SK-N-SH (cell line): ENCODE measurements around the gene ERMAP. TPM values are rescaled to one million over a fixed set of nuclear protein-coding genes. Genes with fewer than 3 reads are reported as not detected.
A peak's percentile ranks its signal among the peaks of the same experiment; 100 is the strongest.

Source experiments
- CTCF ChIA-PET: fragments of 300-600, 350-600 bp; formaldehyde crosslinking; extraction: SDS; loops from one replicate; lab custom pipeline; 2021; lab: Yijun Ruan, JAX
- POLR2A ChIA-PET: fragments of 350-600 bp; sonication (Branson Sonifier 250); formaldehyde crosslinking; extraction: SDS; loops from one replicate; lab custom pipeline; 2020; ENCODE audit warnings: antibody characterized with exemption, inconsistent platforms; lab: Yijun Ruan, JAX
- DNase-seq: peaks from one replicate; pipeline ENCODE4 v3.0.0; 2012
- H2AFZ ChIP-seq: fragments of 200-600 bp; sonication (generic); 2 replicates; pipeline ENCODE4 v1.8.1; 2016; ENCODE audit warnings: antibody characterized with exemption, mild to moderate bottlenecking, low read depth
- H3F3A ChIP-seq: fragments of 200-600 bp; sonication (generic); replicated peaks from 2 replicates; pipeline ENCODE3; 2016; ENCODE audit warnings: antibody characterized with exemption, mild to moderate bottlenecking; ENCODE audit not compliant: insufficient read depth
- H3K27ac ChIP-seq, 2 experiments: fragments of 200-500 bp in 1 of 2; fragments of 200-600 bp in 1 of 2; sonication (Bioruptor generic) in 1 of 2; sonication (generic), shearing (Covaris generic) in 1 of 2; 2 replicates each; pipeline versions ENCODE4 v1.5.1 to v1.6.1; 2014 to 2016; ENCODE audit warnings: low read depth in 2 of 2, inconsistent platforms in 1 of 2, low read length in 1 of 2, mild to moderate bottlenecking in 1 of 2, mixed read lengths in 1 of 2
- H3K27me3 ChIP-seq: fragments of 200-600 bp; sonication (generic), shearing (Covaris generic); 2 replicates; pipeline ENCODE4 v1.6.1; 2016; ENCODE audit warnings: mixed run types; ENCODE audit not compliant: insufficient read depth
- H3K36me3 ChIP-seq, 2 experiments: fragments of 200-500 bp in 1 of 2; fragments of 200-600 bp in 1 of 2; sonication (Bioruptor generic) in 1 of 2; sonication (generic) in 1 of 2; replicated peaks in 1 of 2; 2 replicates each; pipeline versions ENCODE3 to v1.5.1; 2014 to 2016; ENCODE audit warnings: low read length in 1 of 2, mild to moderate bottlenecking in 1 of 2; ENCODE audit not compliant: insufficient read depth in 2 of 2, control insufficient read depth in 1 of 2
- H3K4me1 ChIP-seq, 2 experiments: fragments of 200-500 bp in 1 of 2; fragments of 200-600 bp in 1 of 2; sonication (Bioruptor generic) in 1 of 2; sonication (generic), shearing (Covaris generic) in 1 of 2; 2 replicates each; pipeline versions ENCODE4 v1.5.1 to v1.6.1; 2014 to 2016; ENCODE audit warnings: low read depth in 1 of 2, low read length in 1 of 2, mixed run types in 1 of 2; ENCODE audit not compliant: insufficient read depth in 2 of 2, control insufficient read depth in 1 of 2
- H3K4me2 ChIP-seq: fragments of 200-600 bp; sonication (generic), shearing (Covaris generic); 2 replicates; pipeline ENCODE4 v1.6.1; 2017; ENCODE audit warnings: mixed run types
- H3K4me3 ChIP-seq, 2 experiments: fragments of 200-500 bp in 1 of 2; fragments of 200-600 bp in 1 of 2; sonication (Bioruptor generic) in 1 of 2; sonication (generic), shearing (Covaris generic) in 1 of 2; 2 replicates each; pipeline versions ENCODE4 v1.5.1 to v1.8.1; 2014 to 2016; ENCODE audit warnings: low read depth in 2 of 2, inconsistent platforms in 1 of 2, low read length in 1 of 2, mild to moderate bottlenecking in 1 of 2, mixed read lengths in 1 of 2, moderate library complexity in 1 of 2
- H3K79me2 ChIP-seq: fragments of 200-600 bp; sonication (generic); 2 replicates; pipeline ENCODE4 v1.8.1; 2017; ENCODE audit warnings: mild to moderate bottlenecking; ENCODE audit not compliant: insufficient read depth
- H3K9ac ChIP-seq: fragments of 200-600 bp; sonication (generic); 2 replicates; pipeline ENCODE4 v1.6.1; 2017; ENCODE audit warnings: mixed run types
- H3K9me2 ChIP-seq: fragments of 200-600 bp; sonication (generic); 2 replicates; pipeline ENCODE4 v1.6.1; 2017; ENCODE audit warnings: mixed run types
- H3K9me3 ChIP-seq: fragments of 200-600 bp; sonication (generic); 2 replicates; pipeline ENCODE4 v1.6.1; 2017; ENCODE audit warnings: mixed run types, mild to moderate bottlenecking, moderate library complexity
- H4K20me1 ChIP-seq: fragments of 200-600 bp; sonication (generic); 2 replicates; pipeline ENCODE4 v1.6.1; 2017; ENCODE audit warnings: mild to moderate bottlenecking, mixed run types; ENCODE audit not compliant: insufficient read depth
- CHD2 ChIP-seq: fragments of 150-350 bp; IDR thresholded peaks from 2 replicates; pipeline ENCODE4 v1.6.1; 2018; ENCODE audit warnings: low read length; ENCODE audit not compliant: partially characterized antibody
- EP300 ChIP-seq, 2 experiments: IDR thresholded peaks; 2 replicates each; pipeline versions ENCODE4 v1.4.0 to v1.6.1; 2012; ENCODE audit warnings: borderline replicate concordance in 1 of 2, low read depth in 1 of 2, low read length in 1 of 2
- FOSL2 ChIP-seq: IDR thresholded peaks from 2 replicates; pipeline ENCODE4 v1.4.0; 2012; ENCODE audit warnings: low read depth, mild to moderate bottlenecking, moderate library complexity, borderline replicate concordance
- GABPA ChIP-seq: IDR thresholded peaks from 2 replicates; pipeline ENCODE4 v1.4.0; 2012; ENCODE audit warnings: low read depth, mild to moderate bottlenecking
- GATA2 ChIP-seq: sonication (generic); formaldehyde crosslinking; IDR thresholded peaks from 2 replicates; pipeline ENCODE4 v1.5.0; 2020; ENCODE audit warnings: mild to moderate bottlenecking, missing genetic modification reagents
- JUND ChIP-seq: IDR thresholded peaks from 2 replicates; pipeline ENCODE4 v1.4.0; 2012
- MXI1 ChIP-seq: IDR thresholded peaks from 2 replicates; pipeline ENCODE4 v1.6.1; 2012; ENCODE audit warnings: mild to moderate bottlenecking, low read depth, low read length, improper control_type of control experiment
- NRF1 ChIP-seq: IDR thresholded peaks from 2 replicates; pipeline ENCODE4 v1.6.1; 2012; ENCODE audit warnings: low read depth, mild to moderate bottlenecking, low read length
- POLR2AphosphoS5 ChIP-seq: IDR thresholded peaks from 2 replicates; pipeline ENCODE4 v1.6.1; 2012; ENCODE audit warnings: low read depth, low read length
- RFX5 ChIP-seq: IDR thresholded peaks from 2 replicates; pipeline ENCODE4 v1.6.1; 2012; ENCODE audit warnings: mild to moderate bottlenecking, improper control_type of control experiment, low read length
- TAF1 ChIP-seq: IDR thresholded peaks from 2 replicates; pipeline ENCODE4 v1.6.1; 2012; ENCODE audit warnings: low read depth, mild to moderate bottlenecking, low read length, moderate library complexity, borderline replicate concordance
- TCF12 ChIP-seq: IDR thresholded peaks from 2 replicates; pipeline ENCODE4 v1.4.0; 2012
- TEAD4 ChIP-seq: IDR thresholded peaks from 2 replicates; pipeline ENCODE4 v1.4.0; 2012; ENCODE audit warnings: mild to moderate bottlenecking, borderline replicate concordance; ENCODE audit not compliant: insufficient read depth
- YY1 ChIP-seq: IDR thresholded peaks from 2 replicates; pipeline ENCODE4 v1.4.0; 2012; ENCODE audit warnings: low read depth, mild to moderate bottlenecking
- WGBS: methylation state at CpG from one replicate; pipeline ENCODE4 v1.1.6; 2017; ENCODE audit warnings: low lambda C conversion rate; 5-methylcytosine and 5-hydroxymethylcytosine counted together
- polyA plus RNA-seq, 3 experiments: library from polyadenylated mRNA; depleted of rRNA; stranded (reverse); fragments of >200 nt; gene quantifications; 2 replicates each; pipeline ENCODE4 v1.2.3, GENCODE V29; 2012
- TF ChIP-seq, protein P1 (sequence below): IDR thresholded peaks from 2 replicates; pipeline ENCODE4 v1.4.0; 2012; ENCODE audit warnings: low read depth
- TF ChIP-seq, protein P2 (sequence below): fragments of 150-350 bp; IDR thresholded peaks from 2 replicates; pipeline ENCODE4 v1.6.1; 2016; ENCODE audit warnings: mild to moderate bottlenecking, low read depth, low read length
- TF ChIP-seq, protein P3 (sequence below): IDR thresholded peaks from 2 replicates; pipeline ENCODE4; 2012

The ERMAP gene
- polyA plus RNA-seq, 1 of the 3 experiments (the other 2 are of a cell fraction), result 10.4 TPM

DNA sequence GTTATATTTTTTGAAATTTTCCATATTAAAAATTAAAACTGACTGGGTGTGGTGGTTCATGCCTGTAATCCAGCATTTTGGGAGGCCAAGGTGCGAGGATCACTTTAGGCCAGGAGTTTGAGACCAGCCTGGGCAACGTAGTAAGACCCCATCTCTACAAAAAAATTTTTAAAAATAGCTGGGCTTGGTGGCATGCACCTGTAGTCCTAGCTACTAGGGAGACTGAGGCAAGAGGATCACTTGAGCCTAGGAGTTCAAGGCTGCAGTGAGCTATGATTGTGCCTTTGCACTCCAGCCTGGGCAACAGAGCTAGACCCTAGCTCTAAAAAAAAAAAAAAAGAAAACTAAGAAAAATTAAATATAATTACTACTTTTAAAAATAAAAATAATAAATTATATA, 4.8 kb downstream of the ERMAP start:
- no peaks in the 10 kb centered on the region for H3K27me3 ChIP-seq
- no peak overlapping the region for H3K4me2 ChIP-seq
- no peak overlapping the region for H3K4me3 ChIP-seq
- WGBS, result 97% methylated on average over 2 of the region's 2 CpGs
- H3F3A ChIP-seq, result peaks cover 5% of the 10 kb centered on the region
- no peak for DNase-seq
- no peaks in the 10 kb centered on the region; the same call in 1 of the 2 replicates for H4K20me1 ChIP-seq
- H3K9ac ChIP-seq, result no peak overlapping the region
- H2AFZ ChIP-seq, result no peak overlapping the region
- H3K79me2 ChIP-seq, result peaks cover 30% of the 10 kb centered on the region
- no peak for TF ChIP-seq POLR2AphosphoS5
- TF ChIP-seq TEAD4, result no peak
- no peaks in the 10 kb centered on the region for H3K9me2 ChIP-seq
- ChIA-PET POLR2A (no interaction called here), CTCF (interaction anchor here (0.6 to 3.4 kb wide), 2 partner anchors 25 to 252 kb away, joined by 3 to 13 read pairs; partner anchors contain the start of gene ZNF691)
- peaks cover 19 to 23% of the 10 kb centered on the region in 2 experiments; a peak in 3 of 4 replicates for H3K4me1 ChIP-seq
- no peak overlapping the region for H3K27ac ChIP-seq
- peaks cover 0 to 4% of the 10 kb centered on the region in 2 experiments for H3K36me3 ChIP-seq
- H3K9me3 ChIP-seq, result no peaks in the 10 kb centered on the region

DNA sequence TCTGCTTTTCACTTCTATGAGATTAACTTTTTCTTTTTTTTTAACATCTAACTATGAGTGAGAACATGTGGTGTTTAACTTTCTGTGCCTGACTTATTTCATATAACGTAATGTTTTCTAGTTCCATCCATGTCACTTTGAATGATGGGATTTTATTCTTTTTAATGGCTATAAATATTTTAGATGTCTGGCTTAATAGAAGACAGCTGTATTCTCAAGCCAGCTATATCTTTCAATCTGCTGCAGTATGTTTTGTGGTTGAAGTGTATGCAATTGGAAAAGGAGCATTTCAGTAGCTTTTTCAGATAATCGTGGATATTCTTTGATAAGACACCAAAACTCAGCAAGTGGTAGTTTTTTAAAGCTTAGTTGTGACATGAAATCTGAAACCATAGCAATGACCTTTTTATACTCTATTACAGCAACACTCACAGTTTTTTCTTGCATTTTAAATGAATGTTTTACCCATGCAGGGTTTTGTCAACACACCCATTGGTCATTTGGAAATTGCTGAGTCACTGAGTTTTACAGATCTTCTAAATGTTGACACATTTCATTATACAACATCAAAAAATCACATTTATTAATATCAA, 6.0 kb downstream of the ERMAP start:
- Histone ChIP-seq H3K27me3 (no peaks in the 10 kb centered on the region), H4K20me1 (no peaks in the 10 kb centered on the region; the same call in 1 of the 2 replicates), H3K4me3 (no peak overlapping the region), H3K9me3 (no peaks in the 10 kb centered on the region), H3K36me3 (peaks cover 0 to 4% of the 10 kb centered on the region in 2 experiments), H3K4me1 (peaks cover 19 to 22% of the 10 kb centered on the region in 2 experiments; a peak in 3 of 4 replicates), H3K79me2 (peaks cover 26% of the 10 kb centered on the region), H2AFZ (no peak overlapping the region), H3K4me2 (no peak overlapping the region), H3K9ac (no peak overlapping the region), H3F3A (peaks cover 5% of the 10 kb centered on the region), H3K27ac (peak overlapping the region; percentile 63 to 83; a peak in 3 of 4 replicates), H3K9me2 (no peaks in the 10 kb centered on the region)
- 10% methylated on average over 2 of the region's 2 CpGs for WGBS
- CTCF ChIA-PET, result interaction anchor here (0.8 to 3.4 kb wide), 4 partner anchors 23 to 251 kb away, joined by 3 to 13 read pairs (median 3); partner anchors contain the start of gene ZNF691
- POLR2A ChIA-PET, result no interaction called here
- DNase-seq, result peak; percentile 43
- TF ChIP-seq TEAD4 (0 out of 2 replicates have a peak, but pooled peaks have one; percentile 13), MXI1 (0 out of 2 replicates have a peak, but pooled peaks have one; percentile 27), TAF1 (no peak), YY1 (0 out of 2 replicates have a peak, but pooled peaks have one; percentile 8), TCF12 (peak; percentile 96), JUND (peak; percentile 42), GATA2 (CRISPR knock-in tag) (peak; percentile 56), POLR2AphosphoS5 (peak; percentile 64), GABPA (no peak), FOSL2 (no peak), EP300 (IDR thresholded peaks at IDR 0.05; ENCODE audit: borderline replicate concordance in 1 of 2, low read depth in 1 of 2, low read length in 1 of 2) (peak; percentile 64 to 66; a peak in 3 of 4 replicates), RFX5 (no peak), CHD2 (peak; percentile 25), NRF1 (no peak)
- TF ChIP-seq, protein P1, sequence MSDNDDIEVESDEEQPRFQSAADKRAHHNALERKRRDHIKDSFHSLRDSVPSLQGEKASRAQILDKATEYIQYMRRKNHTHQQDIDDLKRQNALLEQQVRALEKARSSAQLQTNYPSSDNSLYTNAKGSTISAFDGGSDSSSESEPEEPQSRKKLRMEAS, result no peak
- TF ChIP-seq, protein P2, sequence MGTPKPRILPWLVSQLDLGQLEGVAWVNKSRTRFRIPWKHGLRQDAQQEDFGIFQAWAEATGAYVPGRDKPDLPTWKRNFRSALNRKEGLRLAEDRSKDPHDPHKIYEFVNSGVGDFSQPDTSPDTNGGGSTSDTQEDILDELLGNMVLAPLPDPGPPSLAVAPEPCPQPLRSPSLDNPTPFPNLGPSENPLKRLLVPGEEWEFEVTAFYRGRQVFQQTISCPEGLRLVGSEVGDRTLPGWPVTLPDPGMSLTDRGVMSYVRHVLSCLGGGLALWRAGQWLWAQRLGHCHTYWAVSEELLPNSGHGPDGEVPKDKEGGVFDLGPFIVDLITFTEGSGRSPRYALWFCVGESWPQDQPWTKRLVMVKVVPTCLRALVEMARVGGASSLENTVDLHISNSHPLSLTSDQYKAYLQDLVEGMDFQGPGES, result no peak
- TF ChIP-seq, protein P3, sequence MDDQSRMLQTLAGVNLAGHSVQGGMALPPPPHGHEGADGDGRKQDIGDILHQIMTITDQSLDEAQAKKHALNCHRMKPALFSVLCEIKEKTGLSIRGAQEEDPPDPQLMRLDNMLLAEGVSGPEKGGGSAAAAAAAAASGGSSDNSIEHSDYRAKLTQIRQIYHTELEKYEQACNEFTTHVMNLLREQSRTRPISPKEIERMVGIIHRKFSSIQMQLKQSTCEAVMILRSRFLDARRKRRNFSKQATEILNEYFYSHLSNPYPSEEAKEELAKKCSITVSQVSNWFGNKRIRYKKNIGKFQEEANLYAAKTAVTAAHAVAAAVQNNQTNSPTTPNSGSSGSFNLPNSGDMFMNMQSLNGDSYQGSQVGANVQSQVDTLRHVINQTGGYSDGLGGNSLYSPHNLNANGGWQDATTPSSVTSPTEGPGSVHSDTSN, result peak; percentile 87
